Measurements from ENCODE around the gene HRH2. TPM values are rescaled to one million over a fixed set of nuclear protein-coding genes. Genes with fewer than 3 reads are reported as not detected.

The HRH2 gene
- total RNA-seq, 1 experiment from 2014 or later = 3.3 TPM

DNA sequence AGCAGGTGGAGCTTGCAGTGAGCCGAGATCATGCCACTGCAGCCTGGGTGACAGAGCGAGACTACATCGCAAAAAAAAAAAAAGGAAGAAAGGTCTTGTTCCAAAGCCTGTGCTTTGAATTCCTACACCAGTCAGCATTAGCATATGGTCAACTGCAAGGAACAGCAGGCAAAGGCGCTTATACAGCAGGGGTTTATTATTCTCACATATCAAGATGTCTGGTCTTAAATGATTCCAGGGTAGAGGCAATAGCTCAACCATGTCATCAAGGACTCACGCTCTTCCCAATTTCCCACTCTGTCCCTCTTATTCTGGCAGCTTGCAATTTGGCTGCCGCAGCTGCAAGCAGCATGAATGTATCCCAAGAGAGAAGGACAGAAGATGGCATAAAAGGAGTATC, 28.6 kb upstream of the HRH2 start:
- Histone ChIP-seq H3K27me3 (ENCODE audit: insufficient read depth, low read length) (no peaks in the 10 kb centered on the region), H4K8ac (replicated peaks; ENCODE audit: insufficient read length, low read depth, low read length) (no peak overlapping the region), H3K9ac (ENCODE audit: extremely low read depth, insufficient read length, low read length) (no peak overlapping the region), H2BK120ac (ENCODE audit: low read depth, low read length, poor library complexity, severe bottlenecking) (no peak overlapping the region), H3K9me3 (ENCODE audit: control insufficient read depth, low read depth, low read length) (no peaks in the 10 kb centered on the region), H3K14ac (ENCODE audit: insufficient read depth, low read length) (no peak overlapping the region), H3K4me1 (ENCODE audit: insufficient read depth, low read length) (no peaks in the 10 kb centered on the region), H3K79me2 (ENCODE audit: insufficient read depth, low read length) (no peaks in the 10 kb centered on the region), H3K4ac (ENCODE audit: low read depth, low read length) (no peak overlapping the region), H4K20me1 (ENCODE audit: control insufficient read depth, insufficient read depth, insufficient read length) (no peaks in the 10 kb centered on the region), H2BK12ac (ENCODE audit: insufficient read length, low read depth, low read length) (no peak overlapping the region), H3K27ac (ENCODE audit: insufficient read length, low read depth, low read length) (no peak overlapping the region), H3K79me1 (ENCODE audit: insufficient read depth, low read depth, low read length, poor library complexity, severe bottlenecking) (no peaks in the 10 kb centered on the region), H2AFZ (ENCODE audit: low read length) (no peak overlapping the region), H2BK5ac (ENCODE audit: insufficient read length, low read length) (no peak overlapping the region), H2BK15ac (ENCODE audit: low read depth, low read length) (no peak overlapping the region), H3K23me2 (ENCODE audit: insufficient read length, low read depth, low read length, poor library complexity, severe bottlenecking) (no peaks in the 10 kb centered on the region), H3T11ph (ENCODE audit: low read length) (no peak overlapping the region), H2AK5ac (ENCODE audit: insufficient read length, low read length) (no peak overlapping the region), H2BK20ac (ENCODE audit: low read depth, low read length, poor library complexity, severe bottlenecking) (no peak overlapping the region), H4K5ac (ENCODE audit: insufficient read length, low read depth, low read length) (no peak overlapping the region), H3K18ac (ENCODE audit: insufficient read length, low read depth, low read length) (no peak overlapping the region), H3K4me2 (ENCODE audit: insufficient read depth, insufficient read length, low read length) (no peak overlapping the region), H3K56ac (ENCODE audit: insufficient read length, low read depth, low read length) (no peak overlapping the region), H3K23ac (ENCODE audit: insufficient read length, low read depth, low read length) (no peak overlapping the region), H4K91ac (ENCODE audit: insufficient read length, low read depth, low read length) (no peak overlapping the region)
- TF ChIP-seq, protein P1, sequence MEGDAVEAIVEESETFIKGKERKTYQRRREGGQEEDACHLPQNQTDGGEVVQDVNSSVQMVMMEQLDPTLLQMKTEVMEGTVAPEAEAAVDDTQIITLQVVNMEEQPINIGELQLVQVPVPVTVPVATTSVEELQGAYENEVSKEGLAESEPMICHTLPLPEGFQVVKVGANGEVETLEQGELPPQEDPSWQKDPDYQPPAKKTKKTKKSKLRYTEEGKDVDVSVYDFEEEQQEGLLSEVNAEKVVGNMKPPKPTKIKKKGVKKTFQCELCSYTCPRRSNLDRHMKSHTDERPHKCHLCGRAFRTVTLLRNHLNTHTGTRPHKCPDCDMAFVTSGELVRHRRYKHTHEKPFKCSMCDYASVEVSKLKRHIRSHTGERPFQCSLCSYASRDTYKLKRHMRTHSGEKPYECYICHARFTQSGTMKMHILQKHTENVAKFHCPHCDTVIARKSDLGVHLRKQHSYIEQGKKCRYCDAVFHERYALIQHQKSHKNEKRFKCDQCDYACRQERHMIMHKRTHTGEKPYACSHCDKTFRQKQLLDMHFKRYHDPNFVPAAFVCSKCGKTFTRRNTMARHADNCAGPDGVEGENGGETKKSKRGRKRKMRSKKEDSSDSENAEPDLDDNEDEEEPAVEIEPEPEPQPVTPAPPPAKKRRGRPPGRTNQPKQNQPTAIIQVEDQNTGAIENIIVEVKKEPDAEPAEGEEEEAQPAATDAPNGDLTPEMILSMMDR (conservative IDR thresholded peaks at IDR 0.05) = no peak
- no peak overlapping the region for H3K27ac Mint-ChIP-seq
- peaks cover 5 to 10% (median 5%) of the 10 kb centered on the region in 3 experiments; a peak in 6 of 7 replicates for H3K36me3 Mint-ChIP-seq (ENCODE audit: insufficient read depth in 1 of 3, low read depth in 3 of 3)
- WGBS (ENCODE audit: extremely low coverage, insufficient read length, low lambda C conversion rate) = no CpG with 5 or more reads among the region's 6 CpGs
- H3K4me1 Mint-ChIP-seq = peaks cover 24 to 27% of the 10 kb centered on the region in 2 experiments
- DNase-seq = no peak
- H3K27me3 Mint-ChIP-seq (ENCODE audit: low read depth) = peaks cover 2% of the 10 kb centered on the region; the same call in 1 of the 2 replicates
- H3K4me3 Mint-ChIP-seq = no peak overlapping the region
- peaks cover 7 to 12% of the 10 kb centered on the region in 2 experiments for H3K9me3 Mint-ChIP-seq
